Brain microvascular endothelial cell (primary cell): ENCODE measurements around the gene LOC101059915.
"Not testable (repeated sequence)": the region's sequence is repeated elsewhere in the genome, so short reads cannot be mapped to it uniquely, and the experiment has no call there.

ENCODE experiments used
- DNase-seq: peaks from one replicate; pipeline ENCODE4 v3.0.0-alpha.2; 2020
- H3K27ac ChIP-seq: fragments of 250-450 bp; sonication (Bioruptor Pico); 2 replicates; pipeline ENCODE4 v1.5.1; 2020; ENCODE audit warnings: mild to moderate bottlenecking, moderate library complexity
- H3K27me3 ChIP-seq: fragments of 250-450 bp; sonication (Bioruptor Pico); replicated peaks from 2 replicates; pipeline ENCODE4 v1.5.1; 2020; ENCODE audit warnings: mild to moderate bottlenecking
- H3K36me3 ChIP-seq: fragments of 250-450 bp; sonication (Bioruptor Pico); replicated peaks from 2 replicates; pipeline ENCODE4 v1.5.1; 2020; ENCODE audit warnings: mild to moderate bottlenecking
- H3K4me3 ChIP-seq: 2 replicates; pipeline ENCODE4 v1.5.1; 2011; ENCODE audit warnings: low read depth, mild to moderate bottlenecking, control low read depth, low read length, moderate library complexity
- in situ Hi-C: cut with HindIII; loops from 2 replicates; pipeline ENCODE4 v1.10.0; 2017; ENCODE audit warnings: low sequenced_read_pairs, low pct_ligation_motif_present

Gene LOC101059915

DNA sequence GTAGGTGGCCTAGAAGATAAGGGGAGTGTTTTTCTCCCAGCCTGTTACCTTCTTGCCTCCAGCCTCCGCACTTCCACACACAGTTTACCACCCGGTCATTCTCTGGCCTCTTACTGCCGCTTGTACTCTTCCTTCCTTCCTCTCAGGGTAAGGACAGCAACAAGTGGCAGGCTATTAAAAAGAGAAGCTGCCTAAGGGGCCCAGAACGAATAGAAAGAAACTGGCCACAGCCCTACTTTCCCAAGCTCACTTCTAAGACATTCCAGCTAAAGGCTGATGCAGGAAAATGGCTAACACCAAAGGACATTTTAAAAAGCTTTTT lies 31.6 kb downstream of the LOC101059915 start:
- in situ Hi-C loops, H3K4me3 ChIP-seq, H3K36me3 ChIP-seq, H3K27ac ChIP-seq, DNase-seq, H3K27me3 ChIP-seq: not testable (repeated sequence)

- H3K27ac ChIP-seq, H3K36me3 ChIP-seq, H3K27me3 ChIP-seq, in situ Hi-C loops, DNase-seq, H3K4me3 ChIP-seq: not testable (repeated sequence)
Observed at GRCh38 chrX:71702853-71703252, 35.5 kb downstream of the LOC101059915 start.

DNA sequence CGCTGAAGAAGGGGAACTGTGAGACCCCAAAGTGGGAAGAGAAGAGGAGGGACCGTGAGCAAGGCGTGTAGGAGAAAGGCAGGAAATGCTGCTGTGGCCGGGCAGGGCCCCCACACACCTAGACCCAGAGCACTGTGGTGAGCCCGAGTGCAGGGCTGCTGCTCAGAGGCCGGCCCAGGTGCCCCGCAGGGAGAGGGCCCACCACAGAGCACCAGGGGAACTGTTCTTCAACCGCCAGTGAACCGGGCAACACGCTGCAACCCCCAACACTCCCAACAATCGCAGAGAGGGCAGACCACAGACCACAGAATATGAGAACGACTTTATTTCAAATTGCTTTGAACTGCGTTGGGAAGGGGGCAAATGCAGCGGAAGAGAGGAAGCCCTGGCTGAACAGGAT lies 46.7 kb downstream of the LOC101059915 start:
- H3K36me3 ChIP-seq, H3K4me3 ChIP-seq, H3K27me3 ChIP-seq, in situ Hi-C loops, H3K27ac ChIP-seq, DNase-seq: not testable (repeated sequence)

DNA sequence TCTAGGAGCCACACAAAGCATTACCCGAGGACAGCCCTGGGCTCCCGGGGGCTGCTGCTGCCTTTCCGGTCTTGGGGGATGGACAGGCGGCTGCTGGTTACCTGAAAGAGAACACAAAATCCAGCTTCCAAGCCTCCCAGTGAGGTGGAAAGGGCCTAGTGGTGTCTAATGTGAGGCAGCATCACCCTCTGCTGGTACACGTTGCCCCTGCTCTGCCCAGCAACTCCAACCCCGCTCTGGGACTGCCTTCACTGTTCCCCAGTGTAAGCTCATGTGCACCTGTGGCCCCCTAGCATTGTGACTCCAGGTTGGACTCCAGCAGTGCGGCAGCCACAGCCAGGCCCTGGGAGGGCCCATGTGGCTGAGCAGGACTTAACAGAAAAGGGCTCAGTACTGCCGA lies 48.2 kb downstream of the LOC101059915 start:
- H3K27ac ChIP-seq, DNase-seq, H3K27me3 ChIP-seq, in situ Hi-C loops, H3K36me3 ChIP-seq, H3K4me3 ChIP-seq: not testable (repeated sequence)

DNA sequence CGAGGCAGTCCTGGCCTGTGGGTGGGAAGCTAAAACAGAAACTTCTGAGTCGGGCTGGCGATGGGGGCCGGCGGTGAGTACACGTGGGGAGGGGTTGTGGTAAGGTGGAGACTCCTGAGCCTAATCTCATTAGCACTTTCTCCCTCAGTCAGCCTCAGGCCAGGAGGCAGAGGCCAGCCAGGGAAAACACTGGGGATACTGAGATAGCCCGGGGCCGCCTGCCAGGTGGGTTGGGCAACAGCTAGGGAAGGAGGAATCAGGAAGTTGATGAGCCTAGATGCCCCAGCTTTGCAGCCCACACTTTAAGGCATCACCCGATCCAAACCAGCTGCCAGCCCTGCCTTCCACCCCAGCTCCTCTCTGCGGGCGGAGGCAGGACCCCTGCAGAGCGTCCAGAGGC lies 49.0 kb downstream of the LOC101059915 start:
- H3K27me3 ChIP-seq, H3K4me3 ChIP-seq, H3K27ac ChIP-seq, H3K36me3 ChIP-seq, in situ Hi-C loops, DNase-seq: not testable (repeated sequence)

DNA sequence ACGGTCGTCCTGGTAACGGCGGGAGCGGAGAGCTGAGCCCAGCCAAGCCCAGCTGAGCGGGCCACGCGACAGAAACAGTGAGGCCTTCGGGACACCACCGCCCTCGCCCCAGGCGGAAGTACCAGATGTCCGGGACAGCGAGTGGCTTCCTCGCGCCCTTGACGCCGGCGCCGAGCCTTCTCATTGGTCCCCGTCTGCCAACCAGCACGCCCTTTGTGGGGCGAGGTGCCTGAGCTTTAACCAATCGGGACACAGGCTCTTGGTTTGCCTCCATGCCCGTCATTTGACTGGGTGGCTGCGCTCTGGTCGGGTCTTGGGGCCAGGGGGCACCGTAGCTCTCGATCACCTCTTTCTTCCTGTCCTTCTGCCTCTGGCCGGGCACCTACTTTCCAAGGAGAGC lies 50.8 kb downstream of the LOC101059915 start, which contains the start of gene CXorf49:
CXorf49 (minus strand) TSS at position 101 of the 400 bp plus-strand sequence. CDS start 134 bp downstream, outside the sequence.
- H3K4me3 ChIP-seq, H3K27ac ChIP-seq, H3K27me3 ChIP-seq, H3K36me3 ChIP-seq, DNase-seq, in situ Hi-C loops: not testable (repeated sequence)

DNA sequence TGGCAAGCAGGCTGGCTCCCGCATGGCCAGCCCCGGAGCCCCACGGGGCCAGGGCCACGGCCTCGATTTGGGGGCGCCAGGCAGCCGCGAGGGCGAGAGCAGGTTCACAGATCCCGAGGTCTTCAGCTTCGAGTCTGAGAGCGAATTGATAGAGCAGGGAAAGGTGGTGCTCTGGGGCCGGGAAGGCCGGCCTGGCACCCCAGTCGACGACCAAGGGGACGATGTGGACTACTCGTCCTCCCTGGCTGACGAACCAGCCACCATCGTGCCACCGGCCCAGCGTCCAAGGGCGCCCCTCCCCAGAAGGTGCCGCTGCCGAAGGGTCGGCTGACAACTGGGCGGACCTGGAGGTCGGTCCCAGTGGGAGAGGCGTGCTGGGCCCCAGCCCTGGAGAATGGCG lies 51.8 kb downstream of the LOC101059915 start:
- DNase-seq, H3K27ac ChIP-seq, in situ Hi-C loops, H3K27me3 ChIP-seq, H3K36me3 ChIP-seq, H3K4me3 ChIP-seq: not testable (repeated sequence)

- H3K27me3 ChIP-seq, H3K4me3 ChIP-seq, in situ Hi-C loops, H3K36me3 ChIP-seq, H3K27ac ChIP-seq, DNase-seq: not testable (repeated sequence)
Observed at GRCh38 chrX:71720289-71720886, 53.0 kb downstream of the LOC101059915 start.
